H1 (cell line): ENCODE measurements around the gene SCIMP. TPM values are rescaled to one million over a fixed set of nuclear protein-coding genes. Genes with fewer than 3 reads are reported as not detected.

Source experiments
- CTCF ChIA-PET: fragments of 300-600 bp; sonication (Branson Sonifier 250); formaldehyde crosslinking; loops from one replicate; lab custom pipeline; 2021; ENCODE audit not compliant: partially characterized antibody; lab: Charles Lee
- POLR2A ChIA-PET: fragments of 300-600 bp; sonication (Branson Sonifier 250); formaldehyde crosslinking; loops from one replicate; lab custom pipeline; 2021; ENCODE audit warnings: inconsistent platforms; ENCODE audit not compliant: partially characterized antibody; lab: Charles Lee
- DNase-seq, 2 experiments: peaks; one replicate each; pipeline versions ENCODE4 v3.0.0 to v3.0.0-alpha.2; 2010 to 2022; ENCODE audit warnings: low spot score in 2 of 2, low read depth in 1 of 2, mixed read lengths in 1 of 2
- FAIRE-seq: peaks from 2 replicates; lab custom pipeline; 2011; peaks lifted over from hg19 to GRCh38; lab: Jason Lieb, UNC
- H2AFZ ChIP-seq: 2 replicates; pipeline ENCODE4 v1.8.1; 2012; ENCODE audit warnings: low read length, inconsistent platforms
- H2AK5ac ChIP-seq: 2 replicates; pipeline ENCODE4 v1.6.1; 2013; ENCODE audit warnings: low read depth, low read length
- H2BK120ac ChIP-seq: replicated peaks from 2 replicates; pipeline ENCODE3; 2013; ENCODE audit warnings: low read depth, low read length, inconsistent platforms
- H2BK12ac ChIP-seq: 2 replicates; pipeline ENCODE4 v1.6.1; 2013; ENCODE audit warnings: low read depth, low read length
- H2BK15ac ChIP-seq: 2 replicates; pipeline ENCODE4 v1.6.1; 2013; ENCODE audit warnings: low read length
- H2BK20ac ChIP-seq: 2 replicates; pipeline ENCODE4 v1.6.1; 2013; ENCODE audit warnings: low read length
- H2BK5ac ChIP-seq: 2 replicates; pipeline ENCODE4 v1.6.1; 2013; ENCODE audit warnings: low read depth, low read length
- H3K14ac ChIP-seq: 2 replicates; pipeline ENCODE4 v1.6.1; 2013; ENCODE audit warnings: inconsistent platforms; ENCODE audit not compliant: insufficient read length
- H3K18ac ChIP-seq: 2 replicates; pipeline ENCODE4 v1.6.1; 2013; ENCODE audit warnings: low read length; ENCODE audit errors: extremely low read depth
- H3K23ac ChIP-seq: 2 replicates; pipeline ENCODE4 v1.6.1; 2013; ENCODE audit warnings: inconsistent platforms; ENCODE audit not compliant: insufficient read length
- H3K23me2 ChIP-seq: 2 replicates; pipeline ENCODE4 v1.6.1; 2013; ENCODE audit warnings: low read depth, low read length
- H3K27ac ChIP-seq: 2 replicates; pipeline ENCODE4 v1.6.1; 2011; ENCODE audit warnings: low read depth, low read length, inconsistent platforms
- H3K27me3 ChIP-seq, 4 experiments: replicated peaks in 1 of 4; 1 replicate in 1 of 4; 2 replicates in 3 of 4; pipeline versions ENCODE4 v1.6.1 to v1.8.1; 2011 to 2013; ENCODE audit warnings: low read length in 3 of 4, mild to moderate bottlenecking in 3 of 4, inconsistent platforms in 2 of 4, mixed read lengths in 2 of 4, moderate library complexity in 1 of 4; ENCODE audit not compliant: control insufficient read depth in 3 of 4, insufficient read depth in 3 of 4; ENCODE audit errors: extremely low read depth in 1 of 4
- H3K36me3 ChIP-seq, 4 experiments: 2 replicates each; pipeline versions ENCODE4 v1.6.1 to v1.8.1; 2011 to 2013; ENCODE audit warnings: mild to moderate bottlenecking in 4 of 4, low read length in 3 of 4, moderate library complexity in 2 of 4, control low read depth in 1 of 4, inconsistent platforms in 1 of 4; ENCODE audit not compliant: insufficient read depth in 4 of 4, control insufficient read depth in 2 of 4
- H3K4ac ChIP-seq: replicated peaks from 2 replicates; pipeline ENCODE3; 2013; ENCODE audit warnings: low read length, low read depth, mixed read lengths, inconsistent platforms; ENCODE audit not compliant: insufficient read length
- H3K4me1 ChIP-seq, 4 experiments: replicated peaks in 1 of 4; 1 replicate in 1 of 4; 2 replicates in 3 of 4; pipeline versions ENCODE4 v1.6.1 to v1.8.1; 2011 to 2013; ENCODE audit warnings: low read length in 3 of 4, inconsistent platforms in 2 of 4, mixed read lengths in 1 of 4; ENCODE audit not compliant: insufficient read depth in 4 of 4, control insufficient read depth in 3 of 4
- H3K4me2 ChIP-seq, 2 experiments: 2 replicates each; pipeline versions ENCODE4 v1.6.1 to v1.8.1; 2011 to 2013; ENCODE audit warnings: low read depth in 2 of 2, low read length in 2 of 2, control low read depth in 1 of 2, inconsistent platforms in 1 of 2, mild to moderate bottlenecking in 1 of 2; ENCODE audit not compliant: insufficient read depth in 1 of 2
- H3K4me3 ChIP-seq, 4 experiments: fragments of 200-600, 300-600 bp in 1 of 4; sonication (generic), shearing (Covaris generic), sonication (Bioruptor Twin) in 1 of 4; 2 replicates each; pipeline versions ENCODE4 v1.5.1 to v1.8.1; 2011 to 2016; ENCODE audit warnings: low read length in 4 of 4, low read depth in 3 of 4, control low read depth in 2 of 4, inconsistent platforms in 2 of 4, mild to moderate bottlenecking in 2 of 4, mixed read lengths in 1 of 4, moderate library complexity in 1 of 4; ENCODE audit not compliant: insufficient read depth in 2 of 4; ENCODE audit errors: extremely low read depth in 1 of 4
- H3K56ac ChIP-seq: replicated peaks from 2 replicates; pipeline ENCODE3; 2013; ENCODE audit warnings: low read depth, mild to moderate bottlenecking, mixed read lengths, low read length, inconsistent platforms; ENCODE audit not compliant: insufficient read length
- H3K79me1 ChIP-seq: 2 replicates; pipeline ENCODE4 v1.6.1; 2013; ENCODE audit warnings: low read depth, low read length, control low read depth
- H3K79me2 ChIP-seq, 2 experiments: 2 replicates each; pipeline versions ENCODE4 v1.6.1 to v1.8.1; 2012 to 2013; ENCODE audit warnings: low read length in 2 of 2, mild to moderate bottlenecking in 2 of 2, inconsistent platforms in 1 of 2; ENCODE audit not compliant: insufficient read depth in 2 of 2, control insufficient read depth in 1 of 2
- H3K9ac ChIP-seq, 4 experiments: replicated peaks in 1 of 4; 1 replicate in 1 of 4; 2 replicates in 3 of 4; pipeline versions ENCODE4 v1.6.1 to v1.8.1; 2011 to 2013; ENCODE audit warnings: low read depth in 3 of 4, low read length in 3 of 4, control low read depth in 2 of 4, mild to moderate bottlenecking in 2 of 4, moderate library complexity in 2 of 4, inconsistent platforms in 1 of 4; ENCODE audit errors: extremely low read depth in 1 of 4
- H3K9me3 ChIP-seq, 2 experiments: 2 replicates each; pipeline versions ENCODE4 v1.6.1 to v1.8.1; 2012 to 2013; ENCODE audit warnings: mild to moderate bottlenecking in 2 of 2, moderate library complexity in 2 of 2, control low read depth in 1 of 2, inconsistent platforms in 1 of 2, low read depth in 1 of 2, low read length in 1 of 2, mixed read lengths in 1 of 2; ENCODE audit not compliant: insufficient read depth in 2 of 2
- H4K20me1 ChIP-seq, 2 experiments: replicated peaks in 1 of 2; 2 replicates each; pipeline versions ENCODE3 to v1.8.1; 2011 to 2013; ENCODE audit warnings: inconsistent platforms in 2 of 2, low read length in 2 of 2, mild to moderate bottlenecking in 1 of 2; ENCODE audit not compliant: insufficient read depth in 2 of 2, control insufficient read depth in 1 of 2
- H4K5ac ChIP-seq: 2 replicates; pipeline ENCODE4 v1.6.1; 2013; ENCODE audit warnings: low read length, low read depth, mixed read lengths, inconsistent platforms; ENCODE audit not compliant: insufficient read length
- H4K8ac ChIP-seq: 2 replicates; pipeline ENCODE4 v1.8.0; 2013; ENCODE audit warnings: mild to moderate bottlenecking, moderate library complexity, low read length, inconsistent platforms; ENCODE audit not compliant: insufficient read depth; ENCODE audit errors: extremely low read depth
- H4K91ac ChIP-seq: replicated peaks from 2 replicates; pipeline ENCODE3; 2013; ENCODE audit warnings: low read length, mixed read lengths, inconsistent platforms; ENCODE audit not compliant: insufficient read length
- BRCA1 ChIP-seq: IDR thresholded peaks from 2 replicates; pipeline ENCODE4 v1.6.1; 2012; ENCODE audit warnings: low read depth, low read length, improper control_type of control experiment
- CBX5 ChIP-seq: fragments of 300-800, 300-1000 bp; sonication (generic); IDR thresholded peaks from 2 replicates; pipeline ENCODE4 v1.7.1; 2016; ENCODE audit warnings: antibody characterized with exemption, low read length, low read depth
- GABPA ChIP-seq: IDR thresholded peaks from 2 replicates; pipeline ENCODE4 v1.6.1; 2011; ENCODE audit warnings: mild to moderate bottlenecking, low read length, moderate library complexity, borderline replicate concordance; ENCODE audit not compliant: insufficient read depth
- NANOG ChIP-seq: IDR thresholded peaks from 2 replicates; pipeline ENCODE4 v1.6.1; 2011; ENCODE audit warnings: low read length, low read depth, mild to moderate bottlenecking, inconsistent platforms; ENCODE audit not compliant: insufficient read depth, poor library complexity, severe bottlenecking
- PHF8 ChIP-seq: fragments of 200-600 bp; sonication (generic); conservative IDR thresholded peaks from 2 replicates; pipeline ENCODE4 v1.7.1; 2012; ENCODE audit warnings: low read depth, mild to moderate bottlenecking, inconsistent platforms, low read length, moderate library complexity
- POLR2AphosphoS5 ChIP-seq: IDR thresholded peaks from 2 replicates; pipeline ENCODE4 v1.6.1; 2011; ENCODE audit warnings: low read depth, low read length
- POU5F1 ChIP-seq: IDR thresholded peaks from 2 replicates; pipeline ENCODE4 v1.6.1; 2011; ENCODE audit warnings: low read depth, mild to moderate bottlenecking, low read length, moderate library complexity
- RAD21 ChIP-seq, 2 experiments: IDR thresholded peaks in 1 of 2; conservative IDR thresholded peaks in 1 of 2; 2 replicates each; pipeline ENCODE4 v1.6.1; 2011; ENCODE audit warnings: low read depth in 2 of 2, low read length in 2 of 2, improper control_type of control experiment in 1 of 2, inconsistent platforms in 1 of 2, mild to moderate bottlenecking in 1 of 2, moderate library complexity in 1 of 2
- SIX5 ChIP-seq: IDR thresholded peaks from 2 replicates; pipeline ENCODE4 v1.6.1; 2011; ENCODE audit warnings: mild to moderate bottlenecking, low read depth, low read length
- TAF1 ChIP-seq: IDR thresholded peaks from 2 replicates; pipeline ENCODE4 v1.6.1; 2011; ENCODE audit warnings: mild to moderate bottlenecking, low read depth, low read length
- WGBS, 2 experiments: shearing (Covaris generic) in 1 of 2; methylation state at CpG; one replicate each; pipeline versions ENCODE4 v1.1.6 to v1.1.7; 2013 to 2015; ENCODE audit warnings: low lambda C conversion rate in 2 of 2, mixed read lengths in 2 of 2, inconsistent platforms in 1 of 2, low coverage in 1 of 2, missing lambda C conversion rate in 1 of 2; ENCODE audit not compliant: insufficient replicate concordance in 2 of 2, insufficient coverage in 1 of 2, insufficient read length in 1 of 2; ENCODE audit errors: extremely low coverage in 1 of 2, missing lambda C conversion rate in 1 of 2; 5-methylcytosine and 5-hydroxymethylcytosine counted together
- polyA plus RNA-seq, 7 experiments: library from polyadenylated mRNA; depleted of rRNA in 3 of 7; stranded (reverse) in 5 of 7; unstranded in 2 of 7; fragments of >200 nt in 5 of 7; fragments of 200-250 nt in 2 of 7; gene quantifications; 1 replicate in 5 of 7; 2 replicates in 1 of 7; 4 replicates in 1 of 7; pipeline versions ENCODE4 v1.2.1 to v1.2.3, GENCODE V29; 2011 to 2013; ENCODE audit warnings: missing spikeins in 2 of 7, mixed read lengths in 2 of 7
- total RNA-seq: library from RNA; stranded (reverse); fragmentation: NEBNext Ultra II Directional; extraction: Animal tissue kit (Norgen Biotek cat#: 25700); gene quantifications from 2 replicates; pipeline ENCODE4 v1.2.1, GENCODE V29; 2021

SCIMP gene
- total and polyA plus RNA-seq, 2 of the 8 experiments (the other 6 are each of a cell fraction or from before 2014, with no cell fraction given) = not detected

- Histone ChIP-seq H3K23ac (no peak overlapping the region), H3K56ac (no peak overlapping the region), H3K4me1 (no peaks in the 10 kb centered on the region), H3K36me3 (no peaks in the 10 kb centered on the region), H4K8ac (no peak overlapping the region), H2BK12ac (no peak overlapping the region), H3K79me1 (no peaks in the 10 kb centered on the region), H3K27ac (no peak overlapping the region), H3K27me3 (no peaks in the 10 kb centered on the region), H2BK120ac (no peak overlapping the region), H4K5ac (no peak overlapping the region), H3K18ac (no peak overlapping the region), H4K20me1 (no peaks in the 10 kb centered on the region), H3K9me3 (no peaks in the 10 kb centered on the region), H3K4ac (no peak overlapping the region), H2AK5ac (no peak overlapping the region), H3K79me2 (no peaks in the 10 kb centered on the region), H2BK5ac (no peak overlapping the region), H4K91ac (no peak overlapping the region), H2BK20ac (no peak overlapping the region), H3K9ac (no peak overlapping the region), H2AFZ (no peak overlapping the region), H2BK15ac (no peak overlapping the region), H3K4me2 (no peak overlapping the region), H3K23me2 (no peaks in the 10 kb centered on the region), H3K4me3 (no peak overlapping the region), H3K14ac (no peak overlapping the region)
- ChIA-PET POLR2A (no interaction called here), CTCF (interaction anchor here (2.6 kb wide), 1 partner anchor 35 kb away, joined by 9 read pairs; no protein-coding TSS in a partner anchor)
- DNase-seq = no peak
- FAIRE-seq = no peak
- 87% methylated on average over 1 of the region's 1 CpG; no CpG with 5 or more reads in 1 of the 2 experiments for WGBS, 2 experiments
- TF ChIP-seq GABPA = no peak
- no peak for TF ChIP-seq PHF8
- no peak for TF ChIP-seq POLR2AphosphoS5
- no peak for TF ChIP-seq POU5F1
- no peak for TF ChIP-seq NANOG
- TF ChIP-seq BRCA1 = no peak
- TF ChIP-seq CBX5 = no peak
- TF ChIP-seq TAF1 = no peak
- TF ChIP-seq RAD21 (IDR thresholded peaks at IDR 0.05 in 1 of 2, conservative IDR thresholded peaks at IDR 0.05 in 1 of 2; ENCODE audit: low read depth in 2 of 2, low read length in 2 of 2) = no peak
- TF ChIP-seq SIX5 = no peak
Observed at GRCh38 chr17:5203908-5204294, 30.8 kb downstream of the SCIMP start.
